Transverse colon (tissue), 3 donors: Measurements from ENCODE around the gene LRG1.

Experiments used
- EP300 ChIP-seq: sonication (generic); formaldehyde crosslinking; IDR thresholded peaks from one replicate; pipeline ENCODE4 v1.6.1; 2017; ENCODE audit warnings: antibody characterized with exemption, low read depth
- TF ChIP-seq, protein P1 (sequence below), 5 experiments: fragments of 200-600 bp in 3 of 5; fragments of 450-650 bp in 2 of 5; sonication (generic) in 3 of 5; IDR thresholded peaks; 1 replicate in 2 of 5; 2 replicates in 3 of 5; pipeline ENCODE4 v1.5.1; 2016 to 2017; ENCODE audit warnings: antibody characterized with exemption in 5 of 5, inconsistent platforms in 3 of 5, mild to moderate bottlenecking in 2 of 5, moderate library complexity in 1 of 5

DNA sequence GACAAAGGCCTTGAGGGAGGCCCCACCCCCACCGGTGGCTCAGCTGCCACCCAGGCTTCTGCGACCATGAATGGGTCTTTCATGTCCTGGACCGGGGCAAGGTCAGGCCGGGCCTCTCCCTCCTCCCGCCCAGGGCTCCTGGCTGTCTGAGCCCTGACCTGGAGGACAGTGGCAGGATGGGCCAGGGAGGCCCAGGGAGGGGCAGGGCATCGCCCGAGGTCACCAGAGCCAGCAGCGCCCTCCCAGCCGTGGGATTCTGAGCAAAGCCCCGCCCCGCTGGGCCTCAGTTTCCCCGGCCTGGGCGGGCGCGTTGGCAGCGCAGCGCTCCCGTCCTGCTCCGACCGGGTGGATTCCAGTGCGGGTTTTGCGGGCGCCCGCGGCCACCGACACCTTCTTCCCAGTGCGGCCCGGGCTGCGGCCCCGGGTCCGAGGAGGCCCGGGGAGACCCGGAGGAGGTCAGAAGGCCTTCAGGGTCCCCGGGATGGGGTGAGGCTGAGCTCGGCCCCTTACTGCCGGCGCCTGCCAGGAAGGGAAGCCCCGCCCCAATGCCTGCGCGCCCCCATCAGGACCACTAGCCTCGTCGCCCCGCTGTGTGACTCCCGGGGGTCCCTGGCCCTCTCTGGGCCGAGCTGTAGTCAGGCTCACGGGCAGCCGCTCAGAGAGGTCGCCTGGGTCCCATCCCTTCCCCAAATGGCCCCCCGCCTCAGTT, 44.3 kb upstream of the LRG1 start:
- TF ChIP-seq, protein P1, sequence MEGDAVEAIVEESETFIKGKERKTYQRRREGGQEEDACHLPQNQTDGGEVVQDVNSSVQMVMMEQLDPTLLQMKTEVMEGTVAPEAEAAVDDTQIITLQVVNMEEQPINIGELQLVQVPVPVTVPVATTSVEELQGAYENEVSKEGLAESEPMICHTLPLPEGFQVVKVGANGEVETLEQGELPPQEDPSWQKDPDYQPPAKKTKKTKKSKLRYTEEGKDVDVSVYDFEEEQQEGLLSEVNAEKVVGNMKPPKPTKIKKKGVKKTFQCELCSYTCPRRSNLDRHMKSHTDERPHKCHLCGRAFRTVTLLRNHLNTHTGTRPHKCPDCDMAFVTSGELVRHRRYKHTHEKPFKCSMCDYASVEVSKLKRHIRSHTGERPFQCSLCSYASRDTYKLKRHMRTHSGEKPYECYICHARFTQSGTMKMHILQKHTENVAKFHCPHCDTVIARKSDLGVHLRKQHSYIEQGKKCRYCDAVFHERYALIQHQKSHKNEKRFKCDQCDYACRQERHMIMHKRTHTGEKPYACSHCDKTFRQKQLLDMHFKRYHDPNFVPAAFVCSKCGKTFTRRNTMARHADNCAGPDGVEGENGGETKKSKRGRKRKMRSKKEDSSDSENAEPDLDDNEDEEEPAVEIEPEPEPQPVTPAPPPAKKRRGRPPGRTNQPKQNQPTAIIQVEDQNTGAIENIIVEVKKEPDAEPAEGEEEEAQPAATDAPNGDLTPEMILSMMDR (IDR thresholded peaks at IDR 0.05): no peak
- no peak for TF ChIP-seq EP300
